NCI-H510A (cell line): ENCODE results near the gene ZNF511.
"Not testable (repeated sequence)": the region's sequence is repeated elsewhere in the genome, so short reads cannot be mapped to it uniquely, and the experiment has no call there.

ENCODE experiments used
- DNase-seq: peaks from one replicate; lab custom pipeline; 2025; lab: John Stamatoyannopoulos, UW

ZNF511 gene, protein sequence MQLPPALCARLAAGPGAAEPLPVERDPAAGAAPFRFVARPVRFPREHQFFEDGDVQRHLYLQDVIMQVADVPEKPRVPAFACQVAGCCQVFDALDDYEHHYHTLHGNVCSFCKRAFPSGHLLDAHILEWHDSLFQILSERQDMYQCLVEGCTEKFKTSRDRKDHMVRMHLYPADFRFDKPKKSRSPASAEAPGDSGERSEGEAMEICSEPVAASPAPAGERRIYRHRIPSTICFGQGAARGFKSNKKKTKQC

GRCh38 chr10:133308421-133309099 lies at the start of gene ZNF511, which contains the start of gene TUBGCP2:
Gene ZNF511, plus strand, starts transcription at chr10:133308914. Its CDS starts 30 bp downstream, at chr10:133308944.
Gene TUBGCP2, minus strand, starts transcription at chr10:133308872. Its CDS starts 5,931 bp downstream, at chr10:133302941.
- DNase-seq, result peak; percentile 51

- no peak for DNase-seq
Measured at GRCh38 chr10:133259602-133259989, 49.1 kb upstream of the ZNF511 start.

DNA sequence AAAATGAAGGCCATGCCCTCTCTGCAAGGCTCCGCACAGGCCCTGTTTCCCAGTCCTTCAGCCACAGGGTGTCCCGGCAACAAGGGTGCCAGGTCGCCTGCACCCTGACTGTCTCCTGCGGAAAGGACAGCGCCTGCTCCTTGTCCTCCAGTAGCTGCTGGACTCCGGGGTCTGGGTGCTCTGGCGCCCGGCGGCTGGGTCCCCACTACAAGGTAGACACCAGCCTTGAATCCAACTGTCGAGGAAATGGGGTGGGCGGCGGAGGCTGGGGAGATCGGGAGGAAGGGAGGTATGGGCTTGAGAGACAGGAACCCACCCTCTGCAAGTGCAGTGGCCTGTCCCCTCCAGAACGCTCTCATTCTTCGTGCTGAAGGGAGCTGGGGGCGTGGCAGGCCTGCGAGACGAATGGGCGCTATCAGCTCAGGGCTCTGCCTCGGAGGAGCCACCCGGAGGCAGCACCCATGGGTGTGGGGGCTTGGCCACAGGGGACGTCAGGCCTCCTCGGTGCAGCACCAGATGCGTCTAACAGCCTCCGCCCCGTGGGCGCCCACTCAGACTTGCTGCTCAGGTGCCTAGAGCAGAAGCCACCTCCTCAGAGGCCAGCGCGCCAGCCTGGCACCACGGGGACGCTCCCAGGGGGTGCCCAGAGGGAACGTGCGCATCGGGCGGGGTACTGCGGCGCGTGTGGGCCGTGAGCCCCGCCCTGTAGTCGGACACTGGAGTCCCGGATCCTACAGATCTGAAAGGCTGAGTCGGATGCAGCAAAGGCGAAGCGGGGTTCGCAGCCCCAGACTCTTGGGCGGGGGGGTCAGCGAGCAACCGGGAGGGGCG lies 47.6 kb upstream of the ZNF511 start:
- DNase-seq, result peak; percentile 21

DNA sequence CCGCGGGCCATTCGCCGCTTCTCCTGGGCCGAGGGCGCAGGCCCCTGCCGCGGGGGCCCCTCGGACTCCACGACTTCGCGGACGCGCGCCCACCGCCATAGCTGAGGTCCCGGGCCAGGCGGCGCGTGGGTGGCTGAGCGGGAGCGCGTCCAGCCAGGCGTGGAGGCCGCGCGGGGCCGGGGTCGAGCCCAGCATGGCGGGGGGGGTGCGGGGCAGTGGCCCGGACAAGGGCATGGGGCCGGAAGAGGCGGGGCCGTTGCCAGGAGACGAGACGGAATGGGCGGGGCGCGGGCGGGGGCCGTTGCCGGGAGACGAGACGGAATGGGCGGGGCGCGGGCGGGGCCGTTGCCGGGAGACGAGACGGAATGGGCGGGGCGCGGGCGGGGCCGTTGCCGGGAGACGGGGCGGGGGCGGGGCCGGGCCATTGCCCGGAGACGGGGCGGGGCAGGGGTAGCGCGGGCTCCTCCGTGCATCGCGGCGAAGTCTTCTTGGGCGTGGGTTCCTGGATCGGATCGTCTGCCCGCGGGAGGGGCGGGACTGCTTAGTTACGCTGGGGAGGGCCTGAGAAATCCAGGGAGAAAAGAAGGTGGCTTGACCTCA lies 46.9 kb upstream of the ZNF511 start:
- DNase-seq, result peak; percentile 79

DNA sequence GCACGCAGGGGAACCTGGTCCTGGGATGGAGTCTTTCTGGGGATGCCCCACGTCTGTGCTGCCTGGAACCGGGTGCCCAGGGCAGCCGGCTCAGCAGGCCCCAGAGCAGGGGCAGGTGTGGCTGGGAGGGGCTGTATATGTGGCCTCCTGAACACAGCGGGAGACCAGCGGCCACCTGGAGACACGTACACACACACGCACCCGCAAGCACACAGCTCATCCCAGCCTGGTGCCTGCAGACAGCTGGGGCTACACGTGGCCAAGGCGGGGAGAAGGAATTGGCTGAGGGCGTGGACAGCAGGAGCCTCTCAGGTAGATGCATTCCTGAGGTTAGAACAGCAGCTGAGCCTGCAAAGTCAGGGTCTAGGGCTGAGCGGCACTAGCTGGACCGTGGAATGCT lies 46.0 kb upstream of the ZNF511 start:
- peak; percentile 88 for DNase-seq

DNA sequence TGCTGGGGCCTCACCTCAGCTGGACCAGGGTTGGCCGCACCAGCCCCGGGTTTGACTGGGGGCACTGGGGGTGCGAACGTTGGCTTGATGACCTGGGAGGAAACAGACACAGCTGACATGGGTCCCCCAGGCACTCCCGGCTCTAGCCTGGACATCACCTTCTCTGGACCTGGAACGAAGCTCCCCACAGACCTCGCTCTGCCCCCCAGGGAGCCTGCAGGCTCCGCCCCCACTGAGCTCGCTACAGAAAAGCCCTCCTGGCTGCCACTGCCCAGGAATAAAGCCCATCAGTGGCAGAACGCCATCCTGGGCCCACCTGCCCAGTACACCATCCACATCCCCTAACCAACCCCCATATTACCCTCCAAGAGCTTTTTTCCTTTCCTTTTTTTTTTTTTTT lies 45.0 kb upstream of the ZNF511 start:
- DNase-seq, result no peak

DNA sequence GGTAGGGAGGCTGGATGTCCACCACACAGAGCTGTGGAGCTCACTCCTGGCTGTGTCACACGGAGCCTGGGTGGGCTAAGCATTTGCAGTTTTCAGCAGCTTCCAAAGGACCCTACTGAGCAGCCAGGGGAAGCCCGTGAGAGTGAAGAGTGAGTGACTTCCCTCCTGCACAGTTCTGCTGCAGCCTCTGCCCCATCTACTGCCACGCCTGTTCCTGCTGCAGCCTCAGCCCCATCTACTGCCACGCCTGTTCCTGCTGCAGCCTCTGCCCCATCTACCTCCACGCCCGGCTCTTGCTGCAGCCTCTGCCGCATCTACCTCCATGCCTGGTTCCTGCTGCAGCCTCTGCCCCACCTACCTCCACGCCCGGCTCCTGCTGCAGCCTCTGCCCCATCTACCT lies 44.3 kb upstream of the ZNF511 start:
- no peak for DNase-seq

DNA sequence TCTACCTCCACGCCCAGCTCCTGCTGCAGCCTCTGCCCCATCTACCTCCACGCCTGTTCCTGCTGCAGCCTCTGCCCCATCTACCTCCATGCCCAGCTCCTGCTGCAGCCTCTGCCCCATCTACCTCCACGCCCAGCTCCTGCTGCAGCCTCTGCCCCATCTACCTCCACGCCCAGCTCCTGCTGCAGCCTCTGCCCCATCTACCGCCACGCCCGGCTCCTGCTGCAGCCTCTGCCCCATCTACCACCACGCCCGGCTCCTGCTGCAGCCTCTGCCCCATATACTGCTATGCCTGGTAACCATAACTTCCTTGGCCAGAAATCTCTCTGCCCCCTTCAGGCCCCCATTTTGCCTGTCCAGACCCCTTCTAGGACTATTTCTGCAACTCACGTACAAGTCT lies 43.7 kb upstream of the ZNF511 start:
- not testable (repeated sequence) for DNase-seq

DNA sequence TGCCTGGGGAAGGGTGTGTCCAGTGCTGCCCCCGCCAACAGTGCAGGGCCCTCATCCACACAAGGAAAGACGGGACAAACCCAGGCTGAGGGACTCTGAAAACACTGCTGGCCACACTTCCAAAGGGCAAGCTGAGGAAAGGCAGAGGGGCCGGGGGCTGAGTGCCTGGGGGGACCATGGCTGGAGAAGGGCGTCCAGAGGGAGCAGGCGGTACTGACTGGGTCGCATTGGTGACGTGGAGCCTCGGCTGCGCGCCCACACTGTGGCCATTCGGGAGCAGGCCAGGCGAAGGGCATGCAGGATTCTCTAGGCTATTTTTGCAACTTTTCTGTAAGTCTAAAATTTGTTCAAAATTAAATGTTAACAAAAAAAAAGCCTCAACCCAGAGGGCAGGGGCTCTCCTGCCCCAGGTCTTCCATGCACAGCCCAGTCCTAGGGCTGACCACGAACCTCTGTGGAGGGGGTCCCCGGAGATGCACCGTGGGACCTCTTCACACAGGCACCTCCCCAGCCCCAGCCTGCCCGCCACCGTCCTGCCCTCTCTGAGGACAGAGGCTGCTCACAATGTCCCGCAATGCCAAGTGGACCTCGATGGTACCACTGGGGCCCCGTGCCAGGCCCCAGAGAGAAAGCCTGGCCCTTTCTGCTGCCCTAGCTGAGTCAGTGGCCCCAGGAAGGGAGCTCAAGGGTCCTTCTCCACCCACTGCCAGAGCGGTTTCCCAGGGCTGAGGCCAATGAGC lies 42.5 kb upstream of the ZNF511 start:
- DNase-seq, result no peak

DNA sequence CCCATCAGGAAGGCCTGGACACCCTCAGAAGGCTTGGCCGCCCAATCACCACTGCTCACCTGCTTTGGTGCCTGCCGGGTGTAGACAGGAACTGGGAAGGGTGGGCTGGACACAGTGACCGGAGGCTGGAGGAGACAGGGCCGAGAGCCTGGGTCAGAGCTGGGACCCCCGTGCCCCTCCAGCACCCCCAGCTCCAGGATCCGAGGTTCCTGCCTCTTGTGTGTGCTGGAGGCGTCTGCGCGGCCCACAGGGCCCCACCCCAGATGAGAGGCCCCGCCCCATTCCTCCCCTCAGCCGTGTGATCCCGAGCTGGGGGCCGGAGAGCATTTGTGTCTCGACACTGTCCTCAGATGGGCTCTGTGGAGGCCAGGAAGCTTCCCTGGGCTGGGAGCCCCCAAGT lies 41.4 kb upstream of the ZNF511 start:
- no peak for DNase-seq

DNA sequence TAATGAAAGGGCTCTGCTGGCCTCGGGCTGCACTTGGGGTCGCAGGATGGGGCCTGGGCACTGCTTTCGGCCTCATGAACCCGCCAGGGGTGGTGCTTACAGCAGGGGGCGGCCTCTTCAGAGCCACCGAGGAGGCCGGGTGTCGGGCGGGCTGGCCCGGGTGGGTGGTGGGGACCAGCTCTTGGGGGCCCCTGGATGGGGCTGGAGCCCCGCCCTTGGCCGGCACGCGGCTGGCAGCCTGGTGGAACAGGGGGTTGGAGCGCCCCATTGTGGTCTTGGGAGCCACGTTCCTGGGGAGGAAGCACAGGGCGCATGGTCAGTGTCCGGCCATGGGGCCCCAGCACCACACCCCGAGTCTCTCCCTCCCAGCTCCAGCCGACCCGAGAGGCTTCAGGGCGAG lies 40.9 kb upstream of the ZNF511 start:
- no peak for DNase-seq

GRCh38 chr10:133268532-133268931 lies 40.2 kb upstream of the ZNF511 start:
- DNase-seq, result no peak

GRCh38 chr10:133269367-133269766 lies 39.3 kb upstream of the ZNF511 start:
- no peak for DNase-seq

- no peak for DNase-seq
Measured at GRCh38 chr10:133270204-133270603, 38.5 kb upstream of the ZNF511 start.

- DNase-seq, result no peak
Measured at GRCh38 chr10:133270773-133271297, 37.9 kb upstream of the ZNF511 start.

GRCh38 chr10:133271521-133272300 lies 37.0 kb upstream of the ZNF511 start:
- DNase-seq, result no peak

DNA sequence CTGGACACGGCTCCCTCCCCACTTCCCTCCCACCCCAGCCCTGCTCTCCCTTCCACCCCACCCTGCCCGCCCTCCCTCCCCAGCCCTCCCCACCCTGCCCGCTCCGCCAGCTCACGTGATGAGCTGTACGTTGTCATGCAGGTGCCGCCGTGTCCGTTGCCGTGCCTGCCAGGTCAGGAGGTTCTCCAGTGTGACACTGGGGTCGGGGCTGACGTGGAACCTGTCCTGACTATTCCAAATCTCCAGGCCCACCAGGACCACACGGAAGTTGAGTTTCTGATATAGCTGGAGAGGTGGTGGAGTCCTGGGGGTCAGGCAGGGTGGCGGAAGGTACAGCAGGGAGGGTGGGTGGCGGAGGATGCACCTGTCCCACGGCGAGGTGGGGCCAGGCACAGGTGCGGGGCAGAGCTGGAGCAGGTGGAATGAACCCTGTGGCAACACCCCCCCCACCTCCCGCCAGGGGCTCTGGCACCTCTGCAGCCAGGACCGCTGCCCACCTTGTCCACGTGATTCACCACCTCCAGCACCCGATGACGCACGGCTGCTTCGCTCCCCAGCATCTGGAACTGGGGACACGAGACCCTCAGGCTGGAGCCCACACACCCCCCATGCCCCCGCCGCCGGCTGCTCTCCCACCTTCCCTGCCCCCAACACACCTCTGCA lies 36.3 kb upstream of the ZNF511 start:
- DNase-seq, result no peak

DNA sequence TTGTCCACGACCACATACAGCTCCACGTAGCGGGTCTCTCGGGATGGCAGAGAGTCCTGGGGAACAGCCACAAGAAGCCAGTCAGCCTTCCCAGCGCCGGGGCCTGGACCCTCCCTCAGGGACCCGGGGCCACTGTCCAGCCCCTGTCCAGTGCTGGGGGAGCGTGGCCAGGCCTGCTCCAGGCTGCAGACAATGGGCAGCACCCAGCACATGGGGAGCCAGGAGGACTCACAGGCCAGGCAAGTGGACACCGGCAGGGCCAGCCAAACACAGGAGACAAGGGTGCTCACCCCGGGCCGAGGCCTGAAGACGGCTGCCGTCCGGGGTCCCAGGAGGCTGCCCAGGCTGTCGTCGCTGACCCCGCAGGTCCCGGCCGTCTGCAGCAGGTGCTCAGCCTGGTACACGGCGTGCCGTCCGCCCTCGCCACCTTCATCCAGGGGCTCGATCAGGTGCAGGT lies 35.7 kb upstream of the ZNF511 start:
- DNase-seq, result no peak

GRCh38 chr10:133273534-133274143 lies 35.1 kb upstream of the ZNF511 start:
- DNase-seq, result no peak
